Spleen (tissue), 11 donors: ENCODE results near the gene YKT6. TPM values are rescaled to one million over a fixed set of nuclear protein-coding genes. Genes with fewer than 3 reads are reported as not detected.

Experiments
- DNase-seq: peaks from one replicate; pipeline ENCODE4 v3.0.0-alpha.2; 2020
- H3K27ac ChIP-seq, 8 donors: fragments of 200-600 bp; sonication (generic) in 7 of 8; 1 replicate in 4 of 8; 2 replicates in 4 of 8; pipeline versions ENCODE4 v1.5.0 to v1.8.0; 2016 to 2021; ENCODE audit warnings: inconsistent platforms in 4 of 8, mild to moderate bottlenecking in 4 of 8, moderate library complexity in 1 of 8
- H3K27me3 ChIP-seq, 7 donors: fragments of 200-600 bp; sonication (generic) in 6 of 7; replicated peaks in 1 of 7; 1 replicate in 4 of 7; 2 replicates in 3 of 7; pipeline versions ENCODE4 v1.5.0 to v1.8.0; 2016 to 2021; ENCODE audit warnings: inconsistent platforms in 3 of 7, mild to moderate bottlenecking in 1 of 7
- H3K36me3 ChIP-seq, 6 donors: fragments of 200-600 bp; sonication (generic) in 5 of 6; 1 replicate in 4 of 6; 2 replicates in 2 of 6; pipeline versions ENCODE4 v1.5.0 to v1.8.0; 2016 to 2021; ENCODE audit warnings: inconsistent platforms in 2 of 6
- H3K4me1 ChIP-seq, 6 donors: fragments of 200-600 bp; sonication (generic) in 5 of 6; 1 replicate in 3 of 6; 2 replicates in 3 of 6; pipeline versions ENCODE4 v1.5.0 to v1.8.0; 2016 to 2021; ENCODE audit warnings: inconsistent platforms in 3 of 6
- H3K4me3 ChIP-seq, 8 donors: fragments of 200-600 bp; sonication (generic) in 7 of 8; 1 replicate in 4 of 8; 2 replicates in 4 of 8; pipeline versions ENCODE4 v1.5.0 to v1.8.0; 2016 to 2021; ENCODE audit warnings: inconsistent platforms in 4 of 8, mild to moderate bottlenecking in 4 of 8, moderate library complexity in 2 of 8
- H3K9me3 ChIP-seq, 8 donors: fragments of 200-600 bp; sonication (generic) in 7 of 8; 1 replicate in 4 of 8; 2 replicates in 4 of 8; pipeline versions ENCODE4 v1.5.0 to v1.8.0; 2016 to 2021; ENCODE audit warnings: inconsistent platforms in 4 of 8
- POLR2A ChIP-seq, 3 donors: fragments of 450-650 bp; IDR thresholded peaks; one replicate each; pipeline ENCODE4 v1.5.1; 2017; ENCODE audit warnings: antibody characterized with exemption in 3 of 3, mild to moderate bottlenecking in 1 of 3
- POLR2AphosphoS5 ChIP-seq, 3 donors: sonication (generic); formaldehyde crosslinking; IDR thresholded peaks; one replicate each; pipeline ENCODE4 v1.5.1; 2017; ENCODE audit warnings: antibody characterized with exemption in 3 of 3
- WGBS, 5 donors: extraction: QIAGEN DNeasy Blood & Tissue Kit in 3 of 5; methylation state at CpG; one replicate each; pipeline versions ENCODE4 v1.1.5 to v1.1.7; 2013 to 2018; 5-methylcytosine and 5-hydroxymethylcytosine counted together
- intact Hi-C: fragments of 100-400 bp; cut with DNase I; formaldehyde crosslinking; loops from one replicate; pipeline ENCODE4 v1.15.0; 2023; ENCODE audit warnings: low total_unique reads
- polyA plus RNA-seq, 3 donors: library from polyadenylated mRNA; stranded (reverse); fragments of 200-250 nt; gene quantifications; one replicate each; pipeline ENCODE4 v1.2.1, GENCODE V29; 2013
- total RNA-seq, 7 donors: library from RNA; depleted of rRNA in 3 of 7; stranded (reverse); fragments of >200 nt in 3 of 7; fragmentation: NEBNext Ultra II Directional in 4 of 7; extraction: Animal tissue kit (Norgen Biotek cat#: 25700) in 4 of 7; gene quantifications; one replicate each; pipeline versions ENCODE4 v1.1.0 to v1.2.1, GENCODE V29; 2016 to 2021
- TF ChIP-seq, protein P1 (sequence below), 11 experiments: fragments of 200-600 bp in 7 of 11; fragments of 450-650 bp in 4 of 11; sonication (generic) in 4 of 11; IDR thresholded peaks in 8 of 11; conservative IDR thresholded peaks in 3 of 11; 1 replicate in 7 of 11; 2 replicates in 4 of 11; pipeline versions ENCODE4 v1.4.0 to v1.8.0; 2016 to 2021; ENCODE audit warnings: antibody characterized with exemption in 11 of 11, inconsistent platforms in 4 of 11, mild to moderate bottlenecking in 1 of 11
- donor health status: healthy with polysubstance abuse.
- donor health status: DM: no; HTN: no; CAD: no; lungs with moderate emphysema.
- donor health status: DM: no; HTN: no; CAD: no.
- donor health status: Bipolar disorder and iron deficiency.
- donor health status: healthy.
- donor health status: DM: no; HTN: no; CAD: no.
- donor health status: DM: yes; HTN: yes; CAD: no.

YKT6 gene
- total and polyA plus RNA-seq, 10 donors: 26.9 to 66.4 (median 55.4) TPM

DNA sequence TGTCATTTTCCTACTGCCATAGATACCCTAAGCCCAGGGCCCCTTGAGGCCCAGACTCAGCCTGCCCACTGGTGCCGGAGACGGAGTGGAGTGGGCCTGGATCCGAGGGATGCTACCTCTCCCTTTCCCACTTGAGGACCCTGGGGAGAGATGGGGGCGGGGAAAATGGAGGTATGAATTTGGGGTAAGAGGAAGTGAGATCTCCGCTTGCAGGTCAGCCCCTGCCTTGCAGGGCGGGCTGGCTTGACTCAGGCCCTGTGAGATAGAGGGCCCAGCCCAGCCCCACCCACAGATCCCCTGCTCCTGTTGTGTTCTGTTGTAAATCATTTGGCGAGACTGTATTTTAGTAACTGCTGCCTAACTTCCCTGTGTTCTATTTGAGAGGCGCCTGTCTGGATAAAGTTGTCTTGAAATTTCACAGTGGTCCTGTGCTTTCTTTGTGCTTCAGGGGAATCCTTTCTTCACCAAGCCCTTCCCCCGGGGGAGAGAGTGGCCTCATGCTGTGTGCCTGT, 13.2 kb downstream of the YKT6 start:
- TF ChIP-seq POLR2A (IDR thresholded peaks at IDR 0.05): no peak
- intact Hi-C loops: no loop called here
- Histone ChIP-seq H3K9me3 (no peaks in the 10 kb centered on the region), H3K36me3 (peaks cover 7 to 61% (median 50%) of the 10 kb centered on the region in 6 donors), H3K27ac (peak overlapping the region in 1 of 8 donors; percentile 4), H3K4me3 (no peak overlapping the region), H3K27me3 (peaks cover 0 to 5% (median 0%) of the 10 kb centered on the region in 7 donors), H3K4me1 (peaks cover 0 to 6% (median 0%) of the 10 kb centered on the region in 6 donors)
- DNase-seq: no peak
- 75 to 84% (median 81%) methylated on average over 9 of the region's 9 CpGs for WGBS, 5 donors

- intact Hi-C loops: no loop called here
- Histone ChIP-seq H3K27ac (no peak overlapping the region), H3K36me3 (peaks cover 5 to 45% (median 34%) of the 10 kb centered on the region in 6 donors), H3K9me3 (no peaks in the 10 kb centered on the region), H3K4me3 (no peak overlapping the region), H3K4me1 (peaks cover 0 to 6% (median 0%) of the 10 kb centered on the region in 6 donors), H3K27me3 (peaks cover 0 to 5% (median 0%) of the 10 kb centered on the region in 7 donors)
- TF ChIP-seq POLR2A (IDR thresholded peaks at IDR 0.05) (no peak), POLR2AphosphoS5 (IDR thresholded peaks at IDR 0.05) (no peak)
- TF ChIP-seq, protein P1, sequence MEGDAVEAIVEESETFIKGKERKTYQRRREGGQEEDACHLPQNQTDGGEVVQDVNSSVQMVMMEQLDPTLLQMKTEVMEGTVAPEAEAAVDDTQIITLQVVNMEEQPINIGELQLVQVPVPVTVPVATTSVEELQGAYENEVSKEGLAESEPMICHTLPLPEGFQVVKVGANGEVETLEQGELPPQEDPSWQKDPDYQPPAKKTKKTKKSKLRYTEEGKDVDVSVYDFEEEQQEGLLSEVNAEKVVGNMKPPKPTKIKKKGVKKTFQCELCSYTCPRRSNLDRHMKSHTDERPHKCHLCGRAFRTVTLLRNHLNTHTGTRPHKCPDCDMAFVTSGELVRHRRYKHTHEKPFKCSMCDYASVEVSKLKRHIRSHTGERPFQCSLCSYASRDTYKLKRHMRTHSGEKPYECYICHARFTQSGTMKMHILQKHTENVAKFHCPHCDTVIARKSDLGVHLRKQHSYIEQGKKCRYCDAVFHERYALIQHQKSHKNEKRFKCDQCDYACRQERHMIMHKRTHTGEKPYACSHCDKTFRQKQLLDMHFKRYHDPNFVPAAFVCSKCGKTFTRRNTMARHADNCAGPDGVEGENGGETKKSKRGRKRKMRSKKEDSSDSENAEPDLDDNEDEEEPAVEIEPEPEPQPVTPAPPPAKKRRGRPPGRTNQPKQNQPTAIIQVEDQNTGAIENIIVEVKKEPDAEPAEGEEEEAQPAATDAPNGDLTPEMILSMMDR (IDR thresholded peaks at IDR 0.05 in 8 of 11, conservative IDR thresholded peaks at IDR 0.05 in 3 of 11): no peak
- 86 to 96% (median 90%) methylated on average over 7 of the region's 7 CpGs for WGBS, 5 donors
- DNase-seq: peak; percentile 69
Measured at GRCh38 chr7:44215531-44215930, 14.8 kb downstream of the YKT6 start.

DNA sequence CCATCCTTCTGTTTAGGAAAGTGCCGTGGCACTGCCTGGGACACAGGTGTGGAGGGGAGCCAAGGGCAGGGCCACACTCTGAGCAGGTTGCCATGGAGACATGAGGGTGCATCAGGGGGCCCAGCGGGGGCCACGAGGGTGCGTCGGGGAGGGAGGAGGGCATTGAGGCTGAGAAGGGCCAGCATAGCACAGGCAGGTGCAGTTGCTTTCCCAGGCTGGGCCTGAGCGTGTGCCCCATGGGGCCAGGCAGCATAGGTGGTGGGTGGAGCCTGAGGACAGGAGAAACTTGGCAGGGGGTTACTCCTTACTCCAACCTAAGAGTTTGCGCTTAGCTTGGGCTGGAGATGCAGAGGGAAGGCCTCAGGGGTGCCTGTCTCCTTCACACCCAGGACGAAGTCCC, 15.2 kb downstream of the YKT6 start:
- Histone ChIP-seq H3K4me3 (no peak overlapping the region), H3K27me3 (peaks cover 0 to 5% (median 0%) of the 10 kb centered on the region in 7 donors), H3K4me1 (peaks cover 0 to 6% (median 0%) of the 10 kb centered on the region in 6 donors), H3K9me3 (no peaks in the 10 kb centered on the region), H3K36me3 (peaks cover 4 to 40% (median 29%) of the 10 kb centered on the region in 6 donors), H3K27ac (no peak overlapping the region)
- WGBS, 5 donors: 74 to 84% (median 80%) methylated on average over 7 to 8 of the region's 8 CpGs
- TF ChIP-seq, protein P1 (IDR thresholded peaks at IDR 0.05 in 8 of 11, conservative IDR thresholded peaks at IDR 0.05 in 3 of 11): no peak
- TF ChIP-seq POLR2A (IDR thresholded peaks at IDR 0.05) (no peak), POLR2AphosphoS5 (IDR thresholded peaks at IDR 0.05) (no peak)
- DNase-seq: peak; percentile 54
- intact Hi-C loops: no loop called here

DNA sequence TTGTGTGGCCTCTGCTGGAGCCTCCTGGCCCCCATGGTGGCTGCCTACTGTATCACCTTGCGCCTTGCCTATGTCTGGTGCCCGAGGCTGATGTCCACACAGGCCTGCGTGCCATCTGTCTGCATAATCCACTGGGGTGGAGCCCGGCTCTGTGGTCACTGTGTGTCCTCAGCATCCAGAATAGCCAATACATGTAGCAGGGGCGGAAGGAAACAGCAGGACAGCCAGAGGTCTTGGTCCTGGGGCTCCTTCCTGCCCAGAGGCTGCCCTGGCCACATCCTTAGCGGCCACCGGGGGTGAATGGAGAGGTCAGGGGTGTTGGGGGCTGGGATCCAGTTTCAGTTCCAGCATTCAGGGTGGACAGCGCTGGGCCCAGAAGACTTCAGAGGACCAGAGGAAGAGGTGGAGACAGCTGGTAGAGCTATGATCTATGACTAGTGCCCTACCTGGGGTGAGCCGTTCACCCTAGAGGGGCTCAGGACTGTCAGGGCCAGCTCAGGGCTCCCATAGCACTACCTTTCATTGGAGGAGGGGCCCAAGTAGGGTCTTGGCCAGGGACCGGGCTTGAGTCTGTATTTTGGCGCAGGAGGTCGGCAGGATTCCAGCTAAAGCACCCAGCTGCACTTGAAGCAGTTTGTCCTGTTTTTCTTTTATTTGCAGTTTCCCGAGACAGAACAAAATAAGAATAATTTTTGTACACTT, 15.9 kb downstream of the YKT6 start:
- H3K4me1 ChIP-seq: peaks cover 0 to 6% (median 0%) of the 10 kb centered on the region in 6 donors
- TF ChIP-seq, protein P1 (IDR thresholded peaks at IDR 0.05 in 8 of 11, conservative IDR thresholded peaks at IDR 0.05 in 3 of 11): no peak
- TF ChIP-seq POLR2A (IDR thresholded peaks at IDR 0.05): no peak
- TF ChIP-seq POLR2AphosphoS5 (IDR thresholded peaks at IDR 0.05): no peak
- no peaks in the 10 kb centered on the region for H3K9me3 ChIP-seq
- H3K27me3 ChIP-seq: peaks cover 0 to 10% (median 0%) of the 10 kb centered on the region in 7 donors
- H3K36me3 ChIP-seq: peaks cover 0 to 34% (median 22%) of the 10 kb centered on the region in 6 donors
- no peak overlapping the region for H3K4me3 ChIP-seq
- intact Hi-C loops: no loop called here
- WGBS, 5 donors: 76 to 84% (median 81%) methylated on average over 11 to 13 of the region's 13 CpGs
- peak; percentile 54 for DNase-seq
- H3K27ac ChIP-seq: no peak overlapping the region
